K562 (cell line): ENCODE results near the gene RAB3D. TPM values are rescaled to one million over a fixed set of nuclear protein-coding genes. Genes with fewer than 3 reads are reported as not detected.
A peak's percentile ranks its signal among the peaks of the same experiment; 100 is the strongest.

ENCODE experiments used
- ADNP ChIP-seq: fragments of 200-800 bp; sonication (Bioruptor generic); IDR thresholded peaks from 2 replicates; pipeline ENCODE4 v1.6.1; 2016; ENCODE audit warnings: missing genetic modification characterization, missing compliant biosample characterization
- ATF7 ChIP-seq: fragments of 450-650 bp; IDR thresholded peaks from 2 replicates; pipeline ENCODE4 v1.7.1; 2014; ENCODE audit warnings: mild to moderate bottlenecking, moderate library complexity
- BHLHE40 ChIP-seq: IDR thresholded peaks from 2 replicates; pipeline ENCODE4 v1.6.1; 2011; ENCODE audit warnings: low read length, improper control_type of control experiment
- CREBBP ChIP-seq: IDR thresholded peaks from one replicate; pipeline ENCODE4 v1.6.1; 2012; ENCODE audit warnings: low read depth, mild to moderate bottlenecking, control low read depth, inconsistent platforms, low read length
- EHMT2 ChIP-seq: fragments of 450-650 bp; IDR thresholded peaks from 2 replicates; pipeline ENCODE4 v1.6.1; 2018; ENCODE audit warnings: antibody characterized with exemption
- FOXJ2 ChIP-seq: fragments of 200-800 bp; sonication (Bioruptor generic); IDR thresholded peaks from 2 replicates; pipeline ENCODE4 v1.6.1; 2016; ENCODE audit warnings: missing genetic modification characterization, missing compliant biosample characterization
- KAT7 ChIP-seq: sonication (generic); formaldehyde crosslinking; IDR thresholded peaks from 2 replicates; pipeline ENCODE4 v1.8.0; 2022; ENCODE audit warnings: missing genetic modification reagents, mild to moderate bottlenecking, borderline replicate concordance
- MAX ChIP-seq: sonication (generic); formaldehyde crosslinking; IDR thresholded peaks from 2 replicates; pipeline ENCODE4 v1.9.0; 2022; ENCODE audit warnings: mild to moderate bottlenecking, missing genetic modification reagents
- MGA ChIP-seq: fragments of 450-650 bp; IDR thresholded peaks from 2 replicates; pipeline ENCODE4 v1.6.1; 2016; ENCODE audit warnings: mild to moderate bottlenecking, moderate library complexity
- NR4A1 ChIP-seq, 2 experiments: fragments of 250-450 bp in 1 of 2; fragments of 450-650 bp in 1 of 2; sonication (Bioruptor Pico) in 1 of 2; IDR thresholded peaks; 2 replicates each; pipeline versions ENCODE4 v1.4.0 to v1.6.1; 2016 to 2020; ENCODE audit warnings: mild to moderate bottlenecking in 2 of 2, missing compliant biosample characterization in 1 of 2, missing genetic modification characterization in 1 of 2, moderate library complexity in 1 of 2
- PPARD ChIP-seq: fragments of 250-450 bp; sonication (Bioruptor Pico); IDR thresholded peaks from 2 replicates; pipeline ENCODE4 v1.8.0; 2022; ENCODE audit warnings: inconsistent platforms, mild to moderate bottlenecking, moderate library complexity
- RB1 ChIP-seq: fragments of 450-650 bp; IDR thresholded peaks from 2 replicates; pipeline ENCODE4 v1.6.1; 2017; ENCODE audit warnings: low read depth, mild to moderate bottlenecking
- RNF2 ChIP-seq: sonication (generic); IDR thresholded peaks from 2 replicates; pipeline ENCODE4 v1.6.1; 2016
- SAP30 ChIP-seq: fragments of 200-600 bp; sonication (generic); IDR thresholded peaks from 2 replicates; pipeline ENCODE4 v1.6.1; 2012; ENCODE audit warnings: borderline replicate concordance, low read depth, mild to moderate bottlenecking, moderate library complexity, low read length, control low read depth, inconsistent platforms; ENCODE audit not compliant: insufficient read depth, poor library complexity, severe bottlenecking
- ZZZ3 ChIP-seq: fragments of 450-650 bp; IDR thresholded peaks from 2 replicates; pipeline ENCODE4 v1.6.1; 2016; ENCODE audit warnings: antibody characterized with exemption, mild to moderate bottlenecking, moderate library complexity
- polyA plus RNA-seq, 8 experiments: library from polyadenylated mRNA; depleted of rRNA in 4 of 8; stranded (reverse) in 5 of 8; unstranded in 3 of 8; fragments of >200 nt; fragmentation: Nextera tagmentation in 2 of 8; fragmentation: Illumina TruSeq in 1 of 8; extraction: Ambion mirVana in 2 of 8; extraction: Trizol in 1 of 8; gene quantifications; 2 replicates each; pipeline versions ENCODE4 v1.2.1 to v1.2.3, GENCODE V29; 2011 to 2014; ENCODE audit warnings: inconsistent platforms in 1 of 8, missing spikeins in 1 of 8
- total RNA-seq, 7 experiments: library from RNA; depleted of rRNA in 6 of 7; stranded (reverse); fragments of >200 nt in 6 of 7; fragmentation: Illumina TruSeq in 2 of 7; extraction: Trizol in 2 of 7; gene quantifications; 2 replicates each; pipeline versions ENCODE4 v1.2.1 to v1.2.3, GENCODE V29; 2011 to 2021; ENCODE audit warnings: low replicate concordance in 1 of 7

Gene RAB3D
- total and polyA plus RNA-seq, 9 of the 15 experiments (the other 6 are each of a cell fraction or from before 2014, with no cell fraction given) = 0.34 to 3.3 (median 1.3) TPM

DNA sequence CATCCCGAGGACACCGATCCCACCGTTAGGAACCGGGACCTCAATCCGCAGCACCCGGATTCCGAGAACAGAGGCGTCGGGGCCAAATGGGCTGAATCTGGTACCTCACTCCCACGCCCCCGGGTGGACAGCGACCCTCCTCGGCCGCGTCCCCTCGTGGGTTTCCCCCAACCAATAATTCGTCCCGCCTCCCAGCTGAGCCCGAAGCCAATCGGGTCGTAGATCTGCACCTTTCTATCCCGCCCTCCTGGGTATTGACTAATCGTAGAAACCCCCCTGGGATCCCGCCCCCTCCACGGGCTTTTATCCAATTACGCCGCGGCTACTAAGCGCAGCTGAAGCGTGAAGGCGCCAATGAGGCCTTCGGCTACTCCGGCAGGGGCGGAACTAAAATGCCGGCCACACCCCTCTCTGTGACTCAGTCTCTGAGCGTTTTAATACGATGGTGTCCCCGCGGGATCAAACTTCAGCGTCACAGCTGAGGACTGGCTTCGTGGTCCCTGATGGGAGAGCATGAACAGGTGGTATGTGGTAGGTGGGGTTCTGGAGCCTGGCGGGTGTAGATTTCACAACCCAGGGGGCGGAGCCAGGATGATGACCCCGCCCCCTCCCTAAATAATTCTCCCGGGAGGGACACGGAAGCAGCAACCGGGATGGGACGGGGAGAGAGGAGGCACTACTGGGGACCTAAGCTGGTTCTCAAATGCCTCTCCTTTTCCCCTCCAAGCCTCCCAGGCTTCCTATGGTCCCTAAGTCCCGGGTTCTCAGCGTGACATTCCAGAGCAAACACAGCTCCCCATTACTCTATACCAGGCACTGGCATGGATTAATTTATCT, 6.9 kb upstream of the RAB3D start, which contains the start of the genes CCDC159 and TMEM205 (continued):
- TF ChIP-seq MGA (peak; percentile 70), FOXJ2 (tag) (no peak), RB1 (0 out of 2 replicates have a peak, but pooled peaks have one; percentile 16), ADNP (tag) (no peak), CREBBP (no peak), SAP30 (no peak), EHMT2 (no peak), KAT7 (0 out of 2 replicates have a peak, but pooled peaks have one; percentile 35), PPARD (CRISPR knock-in tag) (no peak), MAX (peak; percentile 74), RNF2 (no peak), BHLHE40 (0 out of 2 replicates have a peak, but pooled peaks have one; percentile 10), ZZZ3 (no peak), NR4A1 (CRISPR knock-in tag; IDR thresholded peaks at IDR 0.05) (no peak), NR4A1 (tag; IDR thresholded peaks at IDR 0.05) (no peak), ATF7 (peak; percentile 86; the same call in 1 of the 2 replicates)
